Bronchial epithelial cell (primary cell): ENCODE measurements around the gene PDGFRB. TPM values are rescaled to one million over a fixed set of nuclear protein-coding genes. Genes with fewer than 3 reads are reported as not detected.
A peak's percentile ranks its signal among the peaks of the same experiment; 100 is the strongest.

Experiments
- DNase-seq: peaks from one replicate; pipeline ENCODE4 v3.0.0-alpha.2; 2010; ENCODE audit warnings: low read depth
- FAIRE-seq: peaks from 2 replicates; lab custom pipeline; 2011; peaks lifted over from hg19 to GRCh38; lab: Jason Lieb, UNC
- H3K27me3 ChIP-seq: 2 replicates; pipeline ENCODE4 v1.5.1; 2011; ENCODE audit warnings: low read length; ENCODE audit not compliant: control insufficient read depth, insufficient read depth
- H3K36me3 ChIP-seq: 2 replicates; pipeline ENCODE4 v1.5.1; 2011; ENCODE audit warnings: low read length; ENCODE audit not compliant: control insufficient read depth, insufficient read depth
- H3K4me3 ChIP-seq: 2 replicates; pipeline ENCODE4 v1.5.1; 2011; ENCODE audit warnings: mild to moderate bottlenecking, low read depth, low read length, control low read depth
- CTCF ChIP-seq: IDR thresholded peaks from 2 replicates; pipeline ENCODE4 v1.5.1; 2011; ENCODE audit warnings: mild to moderate bottlenecking, moderate library complexity, low read length, control low read depth, inconsistent platforms; ENCODE audit not compliant: insufficient read depth, severe bottlenecking
- total RNA-seq: library from RNA; depleted of rRNA; stranded (reverse); fragments of >200 nt; gene quantifications from 2 replicates; pipeline ENCODE4 v1.2.1, GENCODE V29; 2014

The PDGFRB gene
- total RNA-seq, 1 donor from 2014 or later = 1.6 TPM

GRCh38 chr5:150186137-150186536 is 30.5 kb upstream of the PDGFRB start:
- TF ChIP-seq CTCF = no peak
- no peak overlapping the region for H3K4me3 ChIP-seq
- H3K36me3 ChIP-seq = no peaks in the 10 kb centered on the region
- DNase-seq = no peak
- peak; percentile 76 for FAIRE-seq
- peaks cover 25% of the 10 kb centered on the region for H3K27me3 ChIP-seq

- no peaks in the 10 kb centered on the region for H3K36me3 ChIP-seq
- FAIRE-seq = no peak
- H3K4me3 ChIP-seq = no peak overlapping the region
- H3K27me3 ChIP-seq = peaks cover 17% of the 10 kb centered on the region
- DNase-seq = no peak
- TF ChIP-seq CTCF = no peak
These were observed 29.6 kb upstream of the PDGFRB start for GRCh38 chr5:150184990-150185912.

GRCh38 chr5:150184006-150184405 is 28.4 kb upstream of the PDGFRB start:
- Histone ChIP-seq H3K36me3 (no peaks in the 10 kb centered on the region), H3K4me3 (no peak overlapping the region), H3K27me3 (peaks cover 6% of the 10 kb centered on the region)
- no peak for TF ChIP-seq CTCF
- FAIRE-seq (no peak), DNase-seq (no peak)

GRCh38 chr5:150183436-150183835 is 27.8 kb upstream of the PDGFRB start:
- Histone ChIP-seq H3K36me3 (no peaks in the 10 kb centered on the region), H3K27me3 (peaks cover 6% of the 10 kb centered on the region), H3K4me3 (no peak overlapping the region)
- DNase-seq (no peak), FAIRE-seq (no peak)
- no peak for TF ChIP-seq CTCF

GRCh38 chr5:150182774-150183173 is 27.1 kb upstream of the PDGFRB start:
- TF ChIP-seq CTCF = no peak
- Histone ChIP-seq H3K4me3 (no peak overlapping the region), H3K36me3 (no peaks in the 10 kb centered on the region), H3K27me3 (no peaks in the 10 kb centered on the region)
- DNase-seq (no peak), FAIRE-seq (no peak)
